Retina (tissue), 1 donor: Measurements from ENCODE around the gene MEIS3.
A peak's percentile ranks its signal among the peaks of the same experiment; 100 is the strongest.
"Not testable (repeated sequence)": the region's sequence is repeated elsewhere in the genome, so short reads cannot be mapped to it uniquely, and the experiment has no call there.

Experiments
- DNase-seq: peaks from one replicate; pipeline ENCODE4 v3.0.0-alpha.2; 2016

MEIS3 gene

DNA sequence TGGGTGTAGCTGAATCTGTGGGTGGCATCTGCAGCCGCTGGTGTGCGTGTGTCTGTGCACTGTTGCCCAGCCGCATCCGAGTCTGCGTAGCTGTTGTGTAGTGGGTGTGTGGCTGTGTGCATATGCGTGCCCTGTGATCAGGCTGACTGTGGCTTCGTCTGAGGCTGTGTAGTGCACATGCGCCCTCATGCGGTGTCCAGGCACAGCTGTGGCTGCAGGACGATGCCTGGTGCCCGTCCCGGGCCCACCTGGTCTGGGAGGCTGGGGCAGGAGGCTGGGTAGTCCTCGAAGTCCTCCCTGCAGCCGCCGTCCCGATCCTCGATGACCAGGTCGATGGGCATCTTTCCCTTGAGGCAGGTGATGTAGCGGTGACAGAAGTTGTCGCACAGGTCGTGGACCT is 4.9 kb downstream of the MEIS3 start:
- no peak for DNase-seq

DNA sequence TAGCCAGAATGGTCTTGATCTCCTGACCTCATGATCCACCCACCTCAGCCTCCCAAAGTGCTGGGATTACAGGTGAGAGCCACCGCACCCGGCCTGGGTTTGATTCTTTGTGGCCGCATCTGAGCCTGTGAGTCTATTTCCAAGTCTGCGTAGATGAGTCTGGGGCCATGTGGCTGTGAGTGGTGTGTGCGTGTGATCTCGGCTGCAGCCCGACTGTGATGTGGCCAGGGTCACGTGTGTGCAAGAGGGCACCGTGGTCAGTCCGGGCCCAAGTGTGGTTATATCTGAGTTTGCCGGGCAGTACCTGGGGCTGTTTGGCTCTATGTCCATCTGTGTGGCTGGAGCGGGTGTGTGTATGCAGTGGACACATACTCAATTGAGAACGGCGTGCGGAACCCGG is 5.4 kb downstream of the MEIS3 start:
- DNase-seq = no peak

DNA sequence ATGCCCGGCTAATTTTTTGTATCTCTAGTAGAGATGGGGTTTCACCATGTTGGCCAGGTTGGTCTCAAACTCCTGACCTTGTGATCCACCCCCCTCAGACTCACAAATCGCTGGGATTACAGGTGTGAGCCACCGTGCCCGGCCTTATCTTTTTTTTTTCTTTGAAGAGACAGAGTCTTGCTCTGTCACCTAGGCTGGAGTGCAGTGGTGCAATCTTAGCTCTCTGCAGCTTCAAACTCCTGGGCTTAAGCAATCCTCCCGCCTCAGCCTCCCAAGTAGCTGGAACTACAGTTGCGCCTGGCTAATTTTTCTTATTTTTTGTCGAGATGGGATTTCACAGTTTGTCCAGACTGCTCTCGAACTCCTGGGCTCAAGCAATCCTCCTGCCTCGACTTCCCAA is 7.6 kb downstream of the MEIS3 start:
- DNase-seq = not testable (repeated sequence)

DNA sequence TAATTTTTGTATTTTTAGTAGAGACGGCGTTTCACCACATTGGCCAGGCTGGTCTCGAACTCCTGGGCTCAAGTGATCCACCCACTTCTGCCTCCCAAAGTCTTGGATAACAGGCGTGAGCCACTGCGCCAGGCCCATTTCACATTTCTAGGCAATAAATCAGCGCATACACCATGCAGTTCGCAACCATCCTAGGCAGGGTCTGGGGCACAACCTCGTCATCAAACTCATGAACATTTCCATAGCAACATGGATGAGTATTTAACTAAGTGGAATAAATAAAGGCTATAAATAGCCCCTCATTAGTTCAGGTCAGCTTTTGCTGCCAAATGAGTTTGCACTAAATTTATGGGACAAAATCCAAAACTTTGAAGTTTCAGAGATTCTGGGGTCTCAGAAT is 8.2 kb downstream of the MEIS3 start:
- DNase-seq = no peak

DNA sequence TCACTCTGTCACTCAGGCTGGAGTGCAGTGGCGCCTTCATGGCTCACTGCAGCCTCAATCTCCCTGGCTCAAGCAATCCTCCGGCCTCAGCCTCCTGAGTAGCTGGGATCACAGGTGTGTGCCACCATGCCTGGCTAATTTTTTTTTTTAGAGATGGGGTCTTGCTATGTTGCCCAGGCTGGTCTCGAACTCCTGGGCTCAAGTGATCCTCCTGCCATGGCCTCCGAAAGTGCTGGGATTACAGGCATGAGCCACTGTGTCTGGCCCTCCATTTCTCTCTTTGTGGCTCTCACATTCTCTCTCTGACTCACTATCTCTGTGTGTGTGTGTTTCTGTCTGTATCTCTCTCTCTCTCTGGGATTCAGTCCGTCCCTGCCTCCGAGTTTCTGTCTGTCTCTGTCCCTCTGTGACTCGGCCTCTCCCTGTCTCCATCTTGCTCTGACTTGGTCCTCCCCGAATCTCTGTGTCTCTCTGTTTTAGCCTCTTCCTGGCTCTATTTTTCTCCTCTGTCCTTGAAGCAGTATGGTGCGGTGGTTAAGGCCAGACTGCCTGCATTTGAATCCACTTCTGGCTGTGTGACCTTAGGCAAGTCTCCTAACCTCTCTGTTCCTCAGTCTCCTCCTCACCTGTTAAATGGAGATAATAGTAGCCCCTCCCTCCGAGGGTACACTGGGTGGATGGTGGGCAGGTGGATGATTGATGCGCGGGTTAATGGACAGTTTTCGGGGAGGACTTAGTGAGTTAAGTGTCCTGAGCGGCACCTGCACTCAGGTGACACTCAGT is 11.0 kb downstream of the MEIS3 start:
- DNase-seq = no peak

DNA sequence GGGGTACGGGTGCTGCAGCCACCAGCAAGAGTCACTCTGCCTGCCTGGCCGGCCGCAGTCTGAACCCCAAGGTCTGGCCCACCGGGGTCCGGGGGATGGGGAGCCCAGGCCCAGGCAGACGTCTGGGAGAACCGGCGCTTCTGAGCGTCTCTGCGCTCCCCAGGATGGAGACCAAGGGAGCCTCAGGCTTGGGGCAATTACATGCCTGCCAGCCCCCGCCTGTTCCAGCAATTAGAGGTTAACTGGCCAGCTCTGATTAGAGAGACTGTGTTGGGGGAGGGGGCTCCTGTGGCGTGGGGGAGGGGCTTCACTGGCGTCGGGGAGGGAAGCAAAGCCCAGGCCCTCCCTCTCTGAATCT is 11.9 kb downstream of the MEIS3 start:
- DNase-seq = no peak

DNA sequence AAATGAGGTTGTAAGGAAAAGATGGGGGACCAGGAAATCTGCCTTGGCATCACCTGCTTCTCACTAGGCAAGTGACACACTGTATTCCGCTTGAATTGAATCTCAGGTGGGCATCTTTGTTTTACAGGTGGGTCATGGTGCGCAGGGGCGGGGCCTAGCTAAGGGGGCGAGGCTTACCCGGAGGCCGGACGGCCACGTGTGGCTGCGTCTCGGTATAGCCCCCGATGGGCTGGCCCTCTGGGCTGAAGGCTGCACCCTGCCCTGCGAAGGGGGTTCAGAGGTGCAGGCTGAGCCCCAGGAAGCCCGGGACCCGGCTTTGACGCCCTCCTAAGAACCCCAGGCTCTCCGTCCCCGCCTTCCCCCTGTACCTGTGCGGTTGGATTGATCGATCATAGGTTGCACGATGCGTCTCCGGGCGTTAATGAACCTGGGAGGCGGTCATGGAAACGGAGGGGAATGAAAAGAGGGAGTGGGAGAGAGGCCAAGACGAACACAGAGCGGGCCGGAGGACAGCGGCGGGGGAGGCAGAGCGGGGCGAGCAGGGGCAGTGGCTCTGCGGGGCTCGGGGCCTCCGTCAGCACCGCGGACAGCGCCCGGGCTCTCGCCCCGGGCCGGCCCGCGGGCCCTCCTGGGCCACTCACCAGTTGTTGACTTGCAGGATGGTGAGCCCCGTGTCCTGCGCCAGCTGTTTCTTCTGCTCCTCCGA is 12.5 kb downstream of the MEIS3 start:
- DNase-seq = no peak

DNA sequence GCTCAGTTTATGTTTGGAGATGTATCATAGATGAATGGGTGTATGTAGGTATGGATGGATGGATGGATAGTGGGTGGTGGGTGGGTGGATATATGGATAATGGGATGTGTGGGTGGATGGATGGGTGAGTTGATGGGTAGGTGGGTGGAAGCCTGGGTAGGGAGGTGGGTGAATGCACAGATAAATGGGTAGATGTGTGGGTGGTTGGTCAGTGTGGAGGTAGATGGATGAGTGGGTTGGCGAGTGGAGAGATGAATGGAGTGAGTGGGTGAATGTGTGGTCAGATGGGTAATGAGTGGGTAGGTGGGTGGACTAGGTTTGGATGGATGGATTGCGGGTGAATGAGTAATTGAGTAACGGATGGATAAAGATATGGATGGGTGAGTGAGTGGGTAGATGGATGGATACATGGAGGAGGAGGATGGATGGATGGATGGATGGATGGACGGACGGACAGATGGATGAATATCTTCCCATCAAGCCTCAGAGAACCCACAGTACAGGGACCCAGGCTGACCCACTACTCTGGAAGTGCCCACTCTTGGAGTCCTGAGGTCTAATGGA is 13.4 kb downstream of the MEIS3 start:
- no peak for DNase-seq

DNA sequence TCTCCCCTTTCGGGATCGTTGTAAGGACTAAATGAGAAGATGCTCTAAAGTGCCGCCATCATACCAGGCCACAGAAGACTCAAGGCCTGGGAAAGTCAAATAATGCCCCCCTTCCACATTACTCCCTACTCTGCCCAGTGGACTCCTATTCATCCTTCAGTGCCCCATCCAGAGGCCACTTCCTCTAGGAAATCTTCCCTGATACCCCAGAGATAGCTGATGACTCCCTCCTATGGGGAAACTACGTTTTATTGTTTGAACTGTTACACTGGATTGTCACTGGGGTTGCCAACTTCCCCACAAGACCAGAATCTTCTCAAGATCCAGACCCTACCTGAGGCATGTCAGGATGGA is 14.2 kb downstream of the MEIS3 start:
- no peak for DNase-seq

DNA sequence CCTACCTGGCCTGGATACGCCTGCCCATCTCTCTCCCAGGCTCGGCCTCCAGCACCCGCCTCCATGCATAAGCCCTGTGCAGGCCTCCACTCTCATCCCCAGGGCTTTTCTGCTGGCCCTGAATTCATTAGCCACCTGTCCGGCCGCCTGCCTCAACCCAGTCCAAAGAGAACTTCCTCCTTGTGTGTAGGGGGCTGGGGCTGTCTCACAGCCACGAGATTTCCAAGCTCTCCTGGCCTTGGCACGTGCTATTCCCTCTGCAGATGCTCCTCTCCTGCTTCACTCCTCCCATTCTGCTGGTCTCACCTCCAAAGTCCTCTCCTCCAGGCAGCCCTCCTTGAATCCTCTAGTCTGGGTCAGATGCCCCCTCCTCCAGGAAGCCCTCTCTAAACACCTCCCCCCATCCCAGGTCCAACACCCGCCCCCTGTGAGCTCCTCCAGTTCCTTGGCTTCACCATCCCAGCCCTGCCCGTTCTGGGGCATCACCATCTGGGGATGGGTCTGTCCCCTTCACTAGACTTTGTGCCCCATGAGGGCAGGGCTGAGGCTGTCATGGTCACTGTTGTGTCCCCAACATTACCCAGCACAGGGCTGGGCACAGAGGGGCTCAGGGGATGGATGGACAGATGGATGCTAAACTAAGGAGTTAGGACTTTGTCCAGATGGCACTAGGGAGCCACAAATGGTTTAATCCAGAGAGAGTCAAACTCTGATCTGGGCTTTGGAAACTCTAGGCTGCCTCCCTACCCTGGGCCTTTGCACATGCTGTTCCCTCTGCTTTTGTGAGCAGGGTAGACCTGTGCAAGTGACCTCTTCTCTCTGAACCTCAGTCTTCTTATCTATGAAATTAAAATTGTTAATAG is 14.8 kb downstream of the MEIS3 start:
- no peak for DNase-seq

DNA sequence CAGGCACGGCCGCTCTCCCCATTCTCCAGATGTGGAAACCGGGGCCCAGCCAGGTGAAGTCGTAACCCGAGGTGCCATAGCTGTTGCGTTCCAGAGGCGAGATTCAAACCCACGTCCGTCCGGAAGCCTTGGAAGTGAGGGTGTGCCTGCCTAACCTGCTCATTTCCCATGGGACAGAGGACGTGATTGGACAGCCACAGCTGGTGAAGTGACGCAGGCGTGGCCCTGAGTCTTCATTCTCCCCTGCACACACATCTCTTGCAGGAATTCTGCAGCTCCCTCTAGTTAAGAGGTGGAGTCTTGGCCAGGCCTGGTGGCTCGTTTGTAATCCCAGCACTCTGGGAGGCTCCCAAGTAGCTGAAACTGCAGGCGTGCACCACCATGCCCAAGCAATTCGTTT is 16.8 kb downstream of the MEIS3 start:
- no peak for DNase-seq

DNA sequence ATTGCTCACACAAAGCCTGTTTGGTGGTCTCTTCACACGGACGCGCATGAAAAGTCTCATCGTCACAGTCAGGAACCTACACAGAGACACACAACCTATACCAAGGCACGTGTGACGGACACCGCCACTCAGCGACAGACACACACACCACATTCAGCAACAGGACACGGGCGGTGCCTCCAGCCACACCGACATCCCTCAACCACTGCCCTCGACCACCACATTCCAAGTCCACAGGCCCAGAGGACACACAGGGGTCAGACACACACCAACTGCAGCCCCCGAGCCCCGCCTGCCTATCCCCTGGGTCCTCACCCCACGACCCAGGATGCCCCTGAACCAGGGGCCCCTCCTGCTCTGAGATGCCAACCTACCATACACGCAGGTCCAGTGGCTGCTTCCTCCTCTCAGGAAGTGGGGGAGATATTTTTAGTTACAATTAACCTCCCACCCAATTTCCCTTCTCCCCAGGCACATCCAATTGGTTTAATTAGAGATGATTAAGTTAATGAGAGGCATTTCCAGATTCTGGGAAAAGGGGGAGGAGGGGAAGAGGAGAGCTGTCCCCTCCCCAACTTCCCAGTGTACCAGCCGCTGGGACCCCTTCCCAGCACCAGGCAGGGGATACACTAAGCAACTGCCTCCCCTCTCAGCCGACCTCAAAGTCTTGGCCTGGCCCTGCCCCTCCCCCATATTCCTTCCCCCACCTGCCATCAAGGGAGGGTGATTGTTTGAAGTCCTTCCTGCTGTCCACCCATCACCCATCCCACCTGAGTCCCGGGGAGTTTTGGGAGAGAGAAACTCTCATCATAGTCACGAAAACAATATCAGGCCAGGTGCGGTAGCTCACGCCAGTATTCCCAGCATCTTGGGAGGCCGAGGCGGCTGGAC is 20.4 kb downstream of the MEIS3 start:
- DNase-seq = no peak

DNA sequence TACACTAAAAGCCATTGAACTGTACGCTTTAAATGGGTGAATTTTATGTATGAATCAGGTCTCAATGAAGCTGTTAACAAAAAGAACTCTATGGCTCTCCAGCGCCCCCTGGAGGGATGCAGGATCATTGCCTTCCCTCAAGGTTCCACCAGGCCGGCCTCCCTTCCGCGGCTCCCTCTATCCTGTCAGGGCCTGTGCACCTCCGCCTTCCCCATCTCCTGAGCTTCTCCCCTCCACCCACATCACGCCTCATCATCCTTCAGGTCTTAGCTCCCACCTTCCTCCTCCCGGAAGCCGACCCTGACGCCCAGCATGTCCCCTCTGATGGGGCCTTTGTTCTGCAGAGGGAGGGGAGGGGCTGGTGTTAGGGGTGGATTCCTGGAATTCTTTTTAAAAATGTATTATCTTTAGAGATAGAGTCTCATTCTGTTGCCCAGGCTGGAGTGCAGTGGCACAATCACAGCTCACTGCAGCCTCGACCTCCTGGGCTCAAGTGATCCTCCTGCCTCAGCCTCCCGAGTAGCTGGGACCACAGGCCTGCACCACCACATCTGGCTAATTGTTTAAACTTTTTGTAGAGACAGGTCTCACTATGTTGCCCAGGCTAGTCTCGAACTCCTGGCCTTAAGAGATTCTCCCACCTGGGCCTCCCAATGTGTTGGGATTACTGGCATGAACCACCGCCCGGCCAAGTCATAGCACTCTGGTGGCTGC is 27.7 kb downstream of the MEIS3 start:
- DNase-seq = peak; percentile 79

DNA sequence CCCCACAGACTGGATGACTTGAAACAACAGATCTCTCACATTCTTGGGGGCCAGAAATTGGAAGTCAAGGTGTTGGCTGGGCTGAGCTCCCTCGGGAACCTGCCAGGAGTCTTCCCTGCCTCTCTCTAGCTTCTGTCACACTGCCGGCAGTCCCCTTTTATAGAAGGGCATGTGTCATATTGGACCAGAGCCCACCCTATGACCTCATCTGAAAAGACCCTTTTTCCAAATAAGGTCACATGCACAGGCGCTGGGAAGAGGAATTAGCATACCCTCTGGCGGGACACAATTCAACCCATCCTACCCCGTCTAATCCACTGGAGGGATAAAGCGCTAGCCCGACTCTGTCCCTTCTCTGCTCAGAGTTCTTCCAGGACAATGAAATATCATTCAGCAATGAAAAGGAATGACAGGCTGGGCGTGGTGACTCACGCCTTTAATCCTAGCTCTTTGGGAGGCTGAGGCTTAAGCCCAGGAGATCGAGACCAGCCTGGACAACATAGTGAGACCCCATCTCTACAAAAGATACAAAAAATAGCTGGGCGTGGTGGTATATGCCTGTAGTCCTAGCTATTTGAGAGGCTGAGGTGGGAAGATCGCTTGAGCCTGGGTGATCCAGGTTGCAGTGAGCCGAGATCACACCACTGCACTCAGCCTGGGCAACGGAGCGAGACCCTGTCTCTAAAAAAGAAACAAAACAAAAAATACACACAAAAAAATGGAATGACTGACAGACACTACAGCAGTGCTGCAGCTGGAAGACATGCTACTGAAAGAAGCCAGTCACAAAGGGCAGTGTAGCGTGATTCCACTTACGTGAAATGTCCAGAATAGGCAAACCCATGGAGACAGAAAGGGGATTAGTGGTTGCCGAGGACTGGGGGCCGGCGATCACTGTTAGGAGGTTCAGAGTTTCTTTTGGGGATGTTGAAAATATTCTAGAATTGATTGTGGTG is 28.5 kb downstream of the MEIS3 start:
- DNase-seq = no peak

DNA sequence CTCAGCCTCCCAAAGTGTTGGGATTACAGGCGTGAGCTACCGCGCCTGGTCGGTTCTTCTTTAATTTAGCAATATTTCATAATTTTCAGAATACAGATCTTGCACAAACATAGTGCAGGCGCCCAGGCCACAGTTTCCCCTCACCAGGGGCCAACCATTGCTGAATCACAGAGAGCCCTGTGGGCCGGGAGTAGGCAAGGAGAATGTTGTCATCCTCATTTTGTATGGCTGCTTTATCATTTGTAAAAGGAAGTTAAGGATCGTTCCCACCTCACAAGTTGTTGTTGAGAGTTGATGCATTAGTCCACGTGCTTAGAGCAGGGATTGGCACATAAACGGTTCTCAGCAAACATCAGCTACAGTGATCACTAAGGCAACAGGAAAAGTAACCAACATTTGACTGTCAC is 30.2 kb downstream of the MEIS3 start:
- no peak for DNase-seq

DNA sequence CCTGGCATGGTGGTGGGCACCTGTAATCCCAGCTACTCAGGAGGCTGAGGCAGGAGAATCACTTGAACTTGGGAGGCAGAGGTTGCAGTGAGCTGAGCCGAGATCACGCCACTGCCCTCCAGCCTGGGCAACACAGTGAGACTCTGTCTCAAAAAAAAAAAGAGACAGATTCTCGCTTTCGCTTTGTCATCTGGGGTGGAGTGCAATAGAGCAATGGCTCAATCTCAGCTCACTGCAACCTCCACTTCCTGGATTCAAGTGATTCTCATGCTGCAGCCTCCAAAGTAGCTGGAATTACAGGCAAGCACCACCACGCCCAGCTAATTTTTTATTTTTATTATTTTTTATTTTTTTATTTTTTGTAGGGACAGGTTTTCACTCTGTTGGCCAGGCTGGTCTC is 30.6 kb downstream of the MEIS3 start:
- DNase-seq = not testable (repeated sequence)

DNA sequence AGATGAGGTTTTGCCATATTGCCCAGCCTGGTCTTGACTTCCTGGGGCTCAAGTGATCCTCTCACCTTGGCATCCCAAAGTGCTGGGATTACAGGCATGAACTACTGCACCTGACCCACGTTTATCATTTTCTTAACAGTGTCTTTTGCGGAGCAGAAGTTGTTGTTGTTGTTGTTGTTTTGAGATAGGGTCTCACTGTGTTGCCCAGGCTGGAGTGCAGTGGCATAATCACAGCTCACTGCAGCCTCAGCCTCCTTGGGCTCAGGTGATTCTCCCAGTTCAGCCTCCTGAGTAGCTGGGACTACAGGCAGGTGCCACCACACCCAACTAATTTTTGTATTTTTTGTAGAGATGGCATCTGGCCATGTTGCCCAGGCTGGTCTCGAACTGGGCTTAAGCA is 31.7 kb downstream of the MEIS3 start:
- not testable (repeated sequence) for DNase-seq

DNA sequence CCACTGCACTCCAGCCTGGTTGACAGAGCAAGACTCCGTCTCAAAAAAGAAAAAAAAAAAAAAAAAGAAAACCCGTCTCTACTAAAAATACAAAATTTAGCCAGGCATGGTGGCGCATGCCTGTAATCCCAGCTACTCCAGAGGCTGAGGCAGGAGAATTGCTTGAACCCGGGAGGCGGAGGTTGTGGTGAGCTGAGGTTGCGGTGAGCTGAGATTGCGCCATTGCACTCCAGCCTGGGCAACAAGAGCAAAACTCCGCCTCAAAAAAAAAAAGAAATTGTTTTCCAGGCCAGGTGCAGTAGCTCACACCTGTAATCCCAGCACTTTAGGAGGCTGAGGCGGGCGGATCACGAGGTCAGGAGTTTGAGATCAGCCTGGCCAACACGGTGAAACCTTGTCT is 32.7 kb downstream of the MEIS3 start:
- not testable (repeated sequence) for DNase-seq

DNA sequence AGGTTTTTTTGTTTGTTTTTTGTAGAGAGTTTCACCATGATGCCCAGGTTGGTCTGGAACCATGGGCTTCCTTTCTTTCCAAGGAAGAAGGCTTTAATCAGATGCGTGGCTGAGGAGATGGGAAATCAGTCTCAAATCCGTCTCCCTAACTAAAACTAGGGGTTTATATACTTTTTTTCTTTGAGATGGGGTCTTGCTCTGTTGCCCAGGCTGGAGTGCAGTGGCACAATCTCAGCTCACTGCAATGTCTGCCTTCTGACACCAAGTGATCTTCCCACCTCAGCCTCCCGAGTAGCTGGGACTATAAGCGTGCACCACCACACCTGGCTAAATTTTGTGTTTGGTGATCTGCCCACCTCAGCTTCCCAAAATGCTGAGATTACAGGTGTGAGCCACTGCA is 34.8 kb downstream of the MEIS3 start:
- DNase-seq = not testable (repeated sequence)

DNA sequence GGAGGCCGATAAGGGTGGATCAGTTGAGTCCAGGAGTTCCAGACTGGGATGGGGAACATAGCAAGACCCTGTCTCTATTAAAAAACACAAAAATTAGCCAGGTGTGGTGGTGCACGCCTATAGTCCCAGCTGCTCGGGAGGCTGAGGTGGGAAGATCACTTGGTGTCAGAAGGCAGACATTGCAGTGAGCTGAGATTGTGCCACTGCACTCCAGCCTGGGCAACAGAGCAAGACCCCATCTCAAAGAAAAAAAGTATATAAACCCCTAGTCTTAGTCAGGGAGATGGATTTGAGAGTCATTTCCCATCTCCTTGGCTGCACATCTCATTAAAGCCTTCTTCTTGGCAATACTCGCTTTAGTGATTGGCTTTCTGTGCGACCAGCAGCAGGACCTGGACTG is 35.4 kb downstream of the MEIS3 start:
- DNase-seq = not testable (repeated sequence)
